CD4-positive, alpha-beta T cell treated with Interleukin-10 for 1 hour (primary cell): ENCODE results near the gene IL17RE.
"Not testable (repeated sequence)": the region's sequence is repeated elsewhere in the genome, so short reads cannot be mapped to it uniquely, and the experiment has no call there.

Source experiments
- DNase-seq: peaks from one replicate; pipeline ENCODE4 v3.0.0-alpha.2; 2020

Gene IL17RE

GRCh38 chr3:9937486-9938238 lies 35.0 kb downstream of the IL17RE start:
- DNase-seq = no peak

DNA sequence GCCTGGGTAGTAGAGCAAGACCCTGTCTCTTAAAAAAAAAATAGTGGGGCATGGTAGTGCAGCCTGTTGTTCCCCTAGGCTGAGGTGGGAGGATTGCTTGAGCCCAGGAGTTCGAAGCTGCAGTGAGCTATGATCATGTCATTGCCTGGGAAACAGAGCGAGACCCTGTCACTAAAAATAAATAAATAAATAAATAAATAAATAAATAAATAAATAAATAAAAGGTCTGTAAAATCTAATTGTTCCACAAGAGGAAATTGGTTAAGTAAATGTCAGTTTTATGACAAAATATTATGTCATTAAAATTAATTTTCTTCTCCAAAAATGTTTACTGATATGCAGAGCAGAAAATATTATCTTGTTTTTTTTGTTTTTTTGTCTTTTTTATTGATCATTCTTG lies 36.3 kb downstream of the IL17RE start:
- DNase-seq = no peak

- DNase-seq = not testable (repeated sequence)
These were observed 37.3 kb downstream of the IL17RE start for GRCh38 chr3:9939906-9940305.

GRCh38 chr3:9940746-9941145 lies 38.1 kb downstream of the IL17RE start:
- DNase-seq = no peak

DNA sequence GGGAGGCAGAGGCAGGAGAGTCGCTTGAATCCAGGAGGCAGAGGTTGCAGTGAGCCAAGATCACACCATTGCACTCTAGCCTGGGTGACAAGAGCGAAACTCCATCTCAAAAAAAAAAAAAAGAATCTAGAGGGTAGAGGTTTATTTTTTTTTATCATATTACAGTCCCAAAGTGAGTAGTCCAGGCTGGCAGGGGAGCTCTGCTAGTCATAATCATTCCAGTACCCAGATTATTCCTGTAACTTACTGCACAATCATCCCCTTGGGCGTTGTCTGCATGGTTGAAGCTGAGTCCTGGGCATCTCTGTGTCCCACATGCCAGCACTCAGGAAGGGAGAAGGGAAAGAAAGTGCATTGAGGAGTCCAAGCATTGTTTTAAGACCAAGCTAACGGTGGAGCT lies 39.5 kb downstream of the IL17RE start:
- DNase-seq = no peak

DNA sequence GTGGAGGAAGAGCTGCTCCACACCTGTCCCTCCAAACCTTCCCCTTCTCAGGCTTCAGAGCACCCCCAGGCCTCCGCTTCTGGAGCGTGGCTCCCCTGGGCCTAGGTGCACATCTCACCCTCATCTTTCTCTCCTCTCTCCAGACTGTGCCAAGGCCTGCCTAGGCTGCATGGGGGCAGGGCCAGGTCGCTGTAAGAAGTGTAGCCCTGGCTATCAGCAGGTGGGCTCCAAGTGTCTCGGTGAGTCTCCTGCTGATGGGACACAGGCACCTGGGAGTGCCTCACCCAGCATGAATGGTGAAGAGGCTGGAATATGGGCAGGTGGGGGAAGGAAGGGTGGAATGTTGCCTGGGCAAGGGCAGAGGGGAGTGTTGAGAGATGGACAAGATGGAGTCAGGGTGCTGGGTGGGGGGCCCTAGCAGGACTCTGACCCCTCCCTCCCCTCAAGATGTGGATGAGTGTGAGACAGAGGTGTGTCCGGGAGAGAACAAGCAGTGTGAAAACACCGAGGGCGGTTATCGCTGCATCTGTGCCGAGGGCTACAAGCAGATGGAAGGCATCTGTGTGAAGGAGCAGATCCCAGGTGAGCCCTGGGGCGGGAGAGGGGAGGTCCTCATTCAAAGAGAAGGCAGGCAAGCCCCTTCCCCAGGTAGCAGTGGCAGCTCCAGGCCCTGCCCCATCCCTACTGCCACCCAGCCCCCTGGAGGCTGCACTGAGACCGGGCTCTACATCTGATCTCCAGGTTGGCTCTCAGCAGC lies 40.5 kb downstream of the IL17RE start:
- DNase-seq = no peak

DNA sequence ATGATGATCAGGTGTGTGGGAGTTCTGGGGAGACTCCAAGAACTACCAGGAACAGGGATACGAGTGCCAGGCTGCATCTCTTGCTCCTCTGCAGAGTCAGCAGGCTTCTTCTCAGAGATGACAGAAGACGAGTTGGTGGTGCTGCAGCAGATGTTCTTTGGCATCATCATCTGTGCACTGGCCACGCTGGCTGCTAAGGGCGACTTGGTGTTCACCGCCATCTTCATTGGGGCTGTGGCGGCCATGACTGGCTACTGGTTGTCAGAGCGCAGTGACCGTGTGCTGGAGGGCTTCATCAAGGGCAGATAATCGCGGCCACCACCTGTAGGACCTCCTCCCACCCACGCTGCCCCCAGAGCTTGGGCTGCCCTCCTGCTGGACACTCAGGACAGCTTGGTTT lies 41.6 kb downstream of the IL17RE start:
- DNase-seq = no peak

DNA sequence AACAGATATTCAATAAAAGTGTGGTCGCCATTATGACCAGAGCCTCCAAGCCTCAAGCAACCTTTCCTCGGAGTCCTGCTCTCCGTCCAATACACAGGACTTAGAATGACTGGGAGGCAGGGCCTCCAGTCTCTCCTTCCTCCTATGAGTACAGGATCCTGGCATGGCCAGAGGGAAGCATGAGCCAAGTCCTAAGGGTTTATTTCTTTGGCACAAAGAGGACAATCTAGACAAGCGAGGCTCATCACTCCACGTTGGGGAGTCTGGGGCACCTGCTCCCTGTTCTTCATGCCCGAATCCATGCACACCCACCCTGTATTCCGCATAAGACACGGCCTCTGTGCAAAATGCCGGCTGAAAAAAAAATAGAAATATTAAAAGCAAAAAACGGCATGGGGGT lies 42.7 kb downstream of the IL17RE start:
- DNase-seq = no peak

DNA sequence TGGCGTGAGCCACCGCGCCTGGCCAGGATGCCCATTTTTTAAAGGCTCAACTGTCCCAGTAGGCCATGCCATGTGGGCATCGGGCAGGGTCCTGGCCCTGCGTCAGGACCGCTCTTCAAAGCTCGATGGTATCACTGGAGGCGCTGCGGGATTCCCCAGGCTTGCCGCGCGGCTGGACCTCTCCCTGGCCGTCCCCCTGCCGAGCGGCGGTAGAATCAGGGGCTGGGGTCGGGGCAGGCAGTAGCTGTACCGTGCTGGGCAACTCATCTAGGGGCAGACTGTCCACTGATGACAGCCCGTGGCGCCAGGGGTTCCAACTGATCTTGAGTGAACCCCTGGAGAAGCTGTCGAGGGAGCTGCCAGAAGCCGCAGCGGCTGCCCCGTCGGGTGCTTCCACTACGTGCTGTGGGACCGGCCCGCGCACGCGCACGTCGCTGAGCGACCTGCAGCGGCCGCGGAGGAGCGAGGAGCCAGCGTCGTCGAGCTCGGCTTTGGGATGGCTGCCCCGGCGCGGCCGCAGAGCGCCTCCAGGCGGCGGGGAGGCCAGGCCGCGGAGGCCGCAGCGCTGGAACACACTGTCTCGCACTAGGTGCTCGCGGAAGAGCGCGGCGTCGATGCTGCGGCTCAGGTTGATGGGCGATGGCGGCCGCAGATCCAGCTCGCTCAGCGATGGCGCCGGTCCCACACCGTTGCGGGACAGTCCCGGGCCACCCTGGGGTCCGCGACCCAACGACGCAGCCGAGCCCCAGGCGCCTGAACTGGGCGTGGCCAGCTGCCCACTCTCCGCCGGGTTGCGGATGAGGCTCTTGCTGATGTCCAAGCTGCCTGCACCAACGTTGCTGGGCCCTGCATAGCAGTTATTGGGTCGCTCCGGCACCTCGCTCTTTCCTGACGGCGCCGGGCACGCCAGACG lies 43.7 kb downstream of the IL17RE start:
- DNase-seq = peak; percentile 86

GRCh38 chr3:9947025-9947995 lies 44.7 kb downstream of the IL17RE start:
- no peak for DNase-seq

- no peak for DNase-seq
These were observed 45.9 kb downstream of the IL17RE start for GRCh38 chr3:9948586-9948985.

DNA sequence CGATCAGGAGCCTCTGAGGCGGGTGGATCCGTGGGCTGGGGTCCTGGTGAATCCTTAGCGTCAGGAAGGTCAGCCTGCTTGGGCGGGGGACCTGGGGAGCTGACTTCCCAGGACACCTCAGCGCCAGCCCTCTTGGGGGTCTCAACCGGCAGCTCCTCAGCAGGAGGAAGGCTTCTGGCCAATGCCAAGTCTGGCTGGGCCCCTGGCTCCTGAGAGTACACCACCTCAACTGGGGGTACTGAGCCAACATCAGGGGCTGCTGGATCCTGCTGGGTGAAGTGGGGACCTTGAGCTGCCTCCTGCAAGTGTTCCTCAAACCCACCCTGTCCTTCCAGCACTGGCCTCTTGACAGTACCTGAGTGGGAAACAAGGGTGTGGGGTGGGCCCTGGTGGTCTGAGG lies 46.5 kb downstream of the IL17RE start:
- DNase-seq = no peak

- no peak for DNase-seq
These were observed 47.0 kb downstream of the IL17RE start for GRCh38 chr3:9949626-9950025.

DNA sequence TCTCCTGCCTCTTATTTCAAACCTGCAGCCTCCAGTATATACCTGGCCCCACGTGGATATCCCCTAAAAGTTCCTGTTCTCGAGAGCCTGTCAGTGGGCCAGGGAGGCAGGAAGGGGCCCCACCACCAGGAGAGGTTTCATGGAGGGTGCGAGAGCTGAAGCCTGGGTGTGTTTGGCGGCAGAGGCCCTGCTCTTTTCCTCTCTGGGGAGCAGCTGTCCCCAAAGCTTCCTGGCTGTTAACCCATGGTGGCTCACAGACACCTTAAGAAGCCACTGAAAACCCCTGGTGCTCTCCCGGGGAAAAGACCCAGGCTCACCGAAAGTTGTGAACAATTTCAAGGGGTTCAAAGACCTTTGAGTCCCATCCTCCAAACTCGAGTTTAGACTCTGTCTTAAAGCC lies 48.5 kb downstream of the IL17RE start:
- no peak for DNase-seq

GRCh38 chr3:9951598-9951961 lies 48.9 kb downstream of the IL17RE start:
- no peak for DNase-seq

DNA sequence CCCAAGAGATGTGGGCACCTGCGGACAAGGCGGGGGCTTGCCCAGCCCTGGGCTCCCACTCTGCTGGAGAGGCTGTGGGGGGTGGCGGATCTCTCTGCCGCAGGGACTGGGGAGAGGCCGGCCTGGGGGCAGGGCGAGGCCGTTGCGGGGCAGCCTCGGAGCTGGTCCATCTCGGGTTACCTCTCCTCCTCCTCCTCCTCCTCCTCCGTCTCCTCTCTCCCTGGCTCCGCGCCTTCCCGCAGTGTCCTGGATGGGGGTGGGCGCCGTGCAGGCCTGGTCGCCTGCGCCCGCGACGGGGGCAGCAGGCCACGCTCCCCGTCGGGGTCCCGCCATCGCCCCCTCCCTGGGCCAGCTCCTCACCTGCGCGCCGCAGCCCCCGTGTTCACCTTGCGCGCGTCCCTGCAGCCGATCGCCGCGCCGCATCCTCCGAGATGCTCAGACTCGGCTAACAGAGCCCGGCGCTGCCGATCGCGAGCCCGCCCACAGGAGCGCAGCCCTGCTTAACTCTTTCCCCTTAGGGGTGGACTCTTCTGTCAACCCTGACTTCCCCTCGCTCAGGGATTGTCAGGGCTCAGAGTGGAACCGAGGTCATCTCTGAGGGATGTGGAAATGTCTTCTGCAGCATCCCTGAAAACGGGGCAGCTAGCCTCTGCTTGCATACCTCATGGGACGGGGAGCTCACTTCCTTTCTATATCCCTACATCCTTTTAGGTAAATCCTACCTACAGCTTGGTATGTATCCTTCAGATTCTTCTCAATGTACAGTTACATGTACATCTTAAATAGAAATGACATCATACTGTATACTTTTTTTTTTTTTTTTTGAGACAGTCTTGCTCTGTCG lies 49.5 kb downstream of the IL17RE start, which contains the start of gene PRRT3:
Gene PRRT3, minus strand, starts transcription at position 447 of the 844 bp plus-strand sequence. CDS start 2,293 bp downstream, outside the sequence.
- peak; percentile 59 for DNase-seq

GRCh38 chr3:9955067-9955502 lies 52.4 kb downstream of the IL17RE start:
- no peak for DNase-seq

GRCh38 chr3:9955611-9956352 lies 53.1 kb downstream of the IL17RE start:
- no peak for DNase-seq

DNA sequence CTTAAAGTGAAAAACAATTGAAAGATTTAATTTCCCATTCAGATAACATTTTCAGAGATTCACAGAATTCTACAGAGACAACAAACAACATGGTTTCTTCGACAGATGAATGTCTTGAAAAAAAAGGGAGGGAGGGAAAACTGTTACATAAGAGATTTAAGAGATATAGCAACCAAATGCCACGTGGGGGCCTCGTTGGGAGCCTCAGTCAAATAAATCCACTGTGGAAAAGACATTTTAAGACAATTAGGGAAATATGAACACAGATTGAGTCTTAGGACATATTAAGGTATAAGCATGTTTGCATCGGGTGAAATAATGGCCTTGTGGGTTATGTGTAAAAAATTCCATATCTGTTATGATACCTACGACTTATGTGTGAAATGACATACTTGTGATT lies 54.6 kb downstream of the IL17RE start:
- DNase-seq = no peak

DNA sequence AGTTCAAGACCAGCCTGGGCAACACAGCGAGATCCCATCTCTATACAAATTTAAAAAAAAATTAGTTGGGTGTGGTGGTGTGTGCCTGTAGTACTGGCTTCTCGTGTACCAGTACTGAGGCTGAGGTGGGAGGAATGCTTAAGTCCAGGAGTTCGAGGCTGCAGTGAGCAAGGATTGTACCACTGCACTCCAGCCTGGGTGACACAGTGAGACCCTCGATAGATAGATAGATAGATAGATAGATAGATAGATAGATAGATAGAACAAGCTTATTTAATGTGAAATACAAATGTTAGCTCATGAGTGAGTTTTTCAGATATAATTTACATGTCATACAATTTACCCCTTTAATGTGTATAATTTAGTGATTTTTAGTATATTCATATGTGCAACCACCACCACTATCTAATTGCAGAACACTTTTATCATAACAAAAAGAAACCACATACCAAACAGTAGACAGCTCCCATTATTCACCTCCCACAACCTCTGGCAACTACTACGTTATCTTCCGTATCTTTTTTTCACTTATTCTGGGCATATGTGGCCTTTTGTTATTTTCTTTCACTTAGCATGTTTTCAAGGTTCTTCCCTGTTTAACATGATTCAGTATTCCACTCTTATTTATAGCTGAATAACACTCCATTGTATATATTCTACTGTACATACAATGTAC lies 62.7 kb downstream of the IL17RE start:
- DNase-seq = no peak
